ENCODE data around the gene FHOD3.

- no peak for TF ChIP-seq GATA2 (IDR thresholded peaks at IDR 0.05; ENCODE audit: low read depth, low read length)
- no peak for TF ChIP-seq GATA3 (IDR thresholded peaks at IDR 0.05; ENCODE audit: low read depth, low read length)
Measured at GRCh38 chr18:36408606-36409005, 111.1 kb downstream of the FHOD3 start.

All from SH-SY5Y (cell line).